NCI-H510A (cell line): ENCODE data around the gene USP17L10.
"Not testable (repeated sequence)": the region's sequence is repeated elsewhere in the genome, so short reads cannot be mapped to it uniquely, and the experiment has no call there.

Experiments
- DNase-seq: peaks from one replicate; lab custom pipeline; 2025; lab: John Stamatoyannopoulos, UW

The USP17L10 gene

GRCh38 chr4:9210357-9210756 lies at the start of gene USP17L10:
Gene USP17L10, plus strand, starts transcription at chr4:9210657. Its CDS starts 0 bp downstream, at chr4:9210657.
- DNase-seq, result not testable (repeated sequence)

- not testable (repeated sequence) for DNase-seq
Observed at GRCh38 chr4:9165990-9166389, 44.5 kb upstream of the USP17L10 start.

- not testable (repeated sequence) for DNase-seq
Observed at GRCh38 chr4:9169791-9170459, 40.5 kb upstream of the USP17L10 start, which contains the start of gene FAM90A26. Gene FAM90A26, plus strand, starts transcription at chr4:9170409. Its CDS starts 2,764 bp downstream, at chr4:9173173.

GRCh38 chr4:9214701-9215100 lies 4.2 kb downstream of the USP17L10 start:
- DNase-seq, result not testable (repeated sequence)

GRCh38 chr4:9215105-9215504 lies 4.6 kb downstream of the USP17L10 start, which contains the start of gene USP17L11:
Gene USP17L11, plus strand, starts transcription at chr4:9215405. Its CDS starts 0 bp downstream, at chr4:9215405.
- DNase-seq, result not testable (repeated sequence)

GRCh38 chr4:9219852-9220251 lies 9.4 kb downstream of the USP17L10 start, which contains the start of gene USP17L12:
Gene USP17L12, plus strand, starts transcription at chr4:9220152. Its CDS starts 0 bp downstream, at chr4:9220152.
- DNase-seq, result not testable (repeated sequence)

- not testable (repeated sequence) for DNase-seq
Observed at GRCh38 chr4:9224596-9224995, 14.1 kb downstream of the USP17L10 start, which contains the start of gene USP17L13. Gene USP17L13, plus strand, starts transcription at chr4:9224896. Its CDS starts 0 bp downstream, at chr4:9224896.

GRCh38 chr4:9230249-9230648 lies 19.8 kb downstream of the USP17L10 start:
- not testable (repeated sequence) for DNase-seq

GRCh38 chr4:9234085-9234484 lies 23.6 kb downstream of the USP17L10 start, which contains the start of gene USP17L15:
Gene USP17L15, plus strand, starts transcription at chr4:9234385. Its CDS starts 0 bp downstream, at chr4:9234385.
- DNase-seq, result not testable (repeated sequence)

- DNase-seq, result not testable (repeated sequence)
Observed at GRCh38 chr4:9238461-9238860, 28.0 kb downstream of the USP17L10 start.

GRCh38 chr4:9243579-9243978 lies 33.1 kb downstream of the USP17L10 start, which contains the start of gene USP17L17:
Gene USP17L17, plus strand, starts transcription at chr4:9243879. Its CDS starts 0 bp downstream, at chr4:9243879.
- DNase-seq, result not testable (repeated sequence)

- not testable (repeated sequence) for DNase-seq
Observed at GRCh38 chr4:9247953-9248680, 37.7 kb downstream of the USP17L10 start, which contains the start of gene USP17L18. Gene USP17L18, plus strand, starts transcription at chr4:9248630. Its CDS starts 0 bp downstream, at chr4:9248630.

GRCh38 chr4:9253078-9253477 lies 42.6 kb downstream of the USP17L10 start, which contains the start of gene USP17L19:
Gene USP17L19, plus strand, starts transcription at chr4:9253378. Its CDS starts 0 bp downstream, at chr4:9253378.
- DNase-seq, result not testable (repeated sequence)

GRCh38 chr4:9257824-9258223 lies 47.4 kb downstream of the USP17L10 start, which contains the start of gene USP17L20:
Gene USP17L20, plus strand, starts transcription at chr4:9258124. Its CDS starts 0 bp downstream, at chr4:9258124.
- not testable (repeated sequence) for DNase-seq
